ENCODE results near the gene A2ML1.

The A2ML1 gene

DNA sequence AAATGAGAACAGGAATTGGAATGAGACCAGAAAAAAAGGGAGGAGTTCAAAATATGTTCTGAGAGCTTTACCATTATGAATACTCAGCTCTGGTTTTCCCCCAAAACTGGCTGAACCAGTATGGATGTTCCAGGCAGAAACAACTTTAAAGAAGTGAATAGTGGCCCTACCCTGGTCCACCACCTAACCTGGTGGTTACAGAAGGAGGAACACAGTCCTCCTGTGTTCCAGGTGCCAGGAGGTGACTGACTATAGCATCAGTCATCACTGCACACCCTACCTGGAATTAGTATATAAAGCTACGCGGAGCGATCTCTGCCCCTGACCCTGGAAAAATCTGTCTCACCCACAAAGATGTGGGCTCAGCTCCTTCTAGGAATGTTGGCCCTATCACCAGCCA is at the start of gene A2ML1:
TSS of gene A2ML1 (plus strand) at position 324 of the 400 bp plus-strand sequence. CDS start at position 355, 31 bp downstream.
- TF ChIP-seq, protein P1, sequence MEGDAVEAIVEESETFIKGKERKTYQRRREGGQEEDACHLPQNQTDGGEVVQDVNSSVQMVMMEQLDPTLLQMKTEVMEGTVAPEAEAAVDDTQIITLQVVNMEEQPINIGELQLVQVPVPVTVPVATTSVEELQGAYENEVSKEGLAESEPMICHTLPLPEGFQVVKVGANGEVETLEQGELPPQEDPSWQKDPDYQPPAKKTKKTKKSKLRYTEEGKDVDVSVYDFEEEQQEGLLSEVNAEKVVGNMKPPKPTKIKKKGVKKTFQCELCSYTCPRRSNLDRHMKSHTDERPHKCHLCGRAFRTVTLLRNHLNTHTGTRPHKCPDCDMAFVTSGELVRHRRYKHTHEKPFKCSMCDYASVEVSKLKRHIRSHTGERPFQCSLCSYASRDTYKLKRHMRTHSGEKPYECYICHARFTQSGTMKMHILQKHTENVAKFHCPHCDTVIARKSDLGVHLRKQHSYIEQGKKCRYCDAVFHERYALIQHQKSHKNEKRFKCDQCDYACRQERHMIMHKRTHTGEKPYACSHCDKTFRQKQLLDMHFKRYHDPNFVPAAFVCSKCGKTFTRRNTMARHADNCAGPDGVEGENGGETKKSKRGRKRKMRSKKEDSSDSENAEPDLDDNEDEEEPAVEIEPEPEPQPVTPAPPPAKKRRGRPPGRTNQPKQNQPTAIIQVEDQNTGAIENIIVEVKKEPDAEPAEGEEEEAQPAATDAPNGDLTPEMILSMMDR (conservative IDR thresholded peaks at IDR 0.05; ENCODE audit: low read depth, low read length) = no peak
- no peak within 1 kb of the TSS for H3K4me3 ChIP-seq (ENCODE audit: low read length)
- no peak for DNase-seq (ENCODE audit: low read depth)

DNA sequence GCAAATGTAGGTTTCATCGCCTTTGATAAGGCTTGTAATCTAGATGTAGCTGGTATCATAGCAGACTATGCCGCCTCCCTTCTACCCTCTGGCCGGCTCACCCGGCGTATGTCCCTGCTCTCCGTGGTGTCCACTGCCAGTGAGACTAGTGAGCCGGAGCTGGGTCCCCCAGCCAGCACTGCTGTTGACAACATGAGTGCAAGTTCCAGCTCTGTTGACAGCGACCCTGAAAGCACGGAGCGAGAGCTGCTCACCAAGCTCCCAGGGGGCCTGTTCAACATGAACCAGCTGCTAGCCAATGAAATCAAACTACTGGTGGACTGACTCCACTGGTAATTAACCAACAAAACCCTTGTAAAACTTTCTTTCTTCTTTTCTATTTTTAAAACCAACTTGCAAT is 49.0 kb upstream of the A2ML1 start:
- DNase-seq (ENCODE audit: low read depth) = no peak
- TF ChIP-seq, protein P1 (conservative IDR thresholded peaks at IDR 0.05; ENCODE audit: low read depth, low read length) = no peak
- no peak overlapping the region for H3K4me3 ChIP-seq (ENCODE audit: low read length)

DNA sequence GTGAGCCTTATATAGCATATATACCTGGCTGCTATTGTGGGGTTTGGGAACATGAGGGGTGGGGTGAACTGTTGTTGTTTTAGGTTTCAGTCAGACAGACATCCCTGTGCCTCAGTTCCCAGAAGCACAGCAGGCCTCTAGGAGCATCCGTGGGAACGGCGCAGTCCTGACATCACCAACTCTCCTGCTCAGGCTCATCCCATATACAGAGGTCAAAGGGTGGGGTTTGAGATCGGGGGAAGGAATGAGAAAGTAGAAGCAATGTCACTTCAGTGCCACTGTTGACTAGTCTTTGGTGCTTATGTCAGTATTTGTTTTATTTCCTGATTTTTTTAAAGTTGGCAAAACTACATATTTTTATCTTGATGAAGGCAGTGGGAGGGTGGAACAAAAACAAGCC is 43.1 kb upstream of the A2ML1 start:
- H3K4me3 ChIP-seq (ENCODE audit: low read length) = no peak overlapping the region
- DNase-seq (ENCODE audit: low read depth) = no peak
- TF ChIP-seq, protein P1 (conservative IDR thresholded peaks at IDR 0.05; ENCODE audit: low read depth, low read length) = no peak

DNA sequence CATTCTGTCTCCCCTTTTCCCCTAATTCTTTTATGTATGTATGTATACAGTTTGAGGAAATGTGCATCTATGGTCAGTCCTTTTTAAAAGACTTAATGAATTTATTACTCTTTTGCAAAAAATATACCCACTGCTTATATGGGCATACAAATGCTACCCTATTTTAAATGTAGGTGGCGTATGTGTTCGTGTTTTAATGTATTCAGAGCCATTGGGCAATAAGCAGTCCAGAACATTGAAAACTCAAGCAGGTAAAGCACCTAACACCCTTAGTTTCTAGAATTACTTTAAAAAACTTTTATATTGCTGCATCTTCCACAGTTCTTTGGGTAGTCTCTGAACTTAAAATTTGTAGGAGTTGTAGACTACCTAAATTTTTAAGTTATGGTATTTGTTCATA is 42.6 kb upstream of the A2ML1 start:
- no peak overlapping the region for H3K4me3 ChIP-seq (ENCODE audit: low read length)
- TF ChIP-seq, protein P1 (conservative IDR thresholded peaks at IDR 0.05; ENCODE audit: low read depth, low read length) = no peak
- no peak for DNase-seq (ENCODE audit: low read depth)

DNA sequence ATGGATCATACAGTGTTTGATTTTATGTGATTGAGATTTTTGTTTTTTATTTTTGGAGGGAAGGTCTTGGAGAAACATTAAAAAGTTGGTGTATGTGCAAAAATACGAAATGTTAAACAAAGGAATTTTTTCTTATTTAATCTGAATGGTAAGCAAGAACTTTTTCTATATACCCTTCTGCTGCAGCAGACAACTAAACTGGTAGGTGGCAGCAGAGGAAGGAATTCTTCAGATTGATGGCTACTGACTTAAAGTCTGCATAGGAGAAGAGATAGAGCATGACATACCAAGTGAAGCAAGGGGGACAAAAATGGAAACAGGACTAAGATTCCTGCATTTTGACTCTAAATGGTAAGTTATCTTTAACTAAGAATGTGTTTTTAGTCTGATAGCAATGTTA is 42.0 kb upstream of the A2ML1 start:
- TF ChIP-seq, protein P1 (conservative IDR thresholded peaks at IDR 0.05; ENCODE audit: low read depth, low read length) = peak; percentile 58
- peak; percentile 11 for DNase-seq (ENCODE audit: low read depth)
- H3K4me3 ChIP-seq (ENCODE audit: low read length) = no peak overlapping the region

DNA sequence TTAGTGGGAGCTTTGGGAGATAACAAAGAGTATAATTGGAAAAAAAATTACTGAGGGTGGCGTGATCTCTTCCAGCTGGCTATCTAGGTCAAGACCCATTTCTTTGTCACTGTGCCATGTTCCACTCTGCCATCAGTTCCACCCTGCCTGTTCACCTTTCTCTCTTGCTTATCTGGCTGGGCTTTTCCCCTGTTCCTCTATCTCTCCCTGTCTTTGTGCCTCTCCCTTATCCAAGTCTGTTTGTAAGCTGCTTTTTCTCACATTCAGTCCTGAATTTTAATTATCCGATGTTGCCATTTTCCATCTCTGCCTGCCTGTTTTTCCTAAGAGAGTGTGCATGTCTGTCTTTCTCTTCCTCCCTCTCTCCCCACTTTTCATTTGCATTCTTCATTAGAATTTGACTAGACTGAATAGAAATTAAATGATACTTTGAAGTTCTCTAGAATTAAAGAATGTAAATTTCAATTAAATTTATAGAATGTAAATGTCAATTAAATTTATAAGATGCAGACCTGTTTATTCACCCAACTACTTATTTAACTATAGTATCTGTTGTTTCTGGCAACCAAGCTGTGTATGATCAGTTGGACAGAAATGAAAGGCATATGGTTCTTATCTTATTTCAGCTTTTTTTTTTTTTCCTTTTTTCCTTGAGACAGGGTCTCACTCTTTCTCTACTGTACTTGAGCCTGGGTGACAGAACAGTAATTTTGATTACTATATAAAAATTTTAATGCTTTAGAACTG is 40.9 kb upstream of the A2ML1 start:
- DNase-seq (ENCODE audit: low read depth) = no peak
- TF ChIP-seq, protein P1 (conservative IDR thresholded peaks at IDR 0.05; ENCODE audit: low read depth, low read length) = no peak

DNA sequence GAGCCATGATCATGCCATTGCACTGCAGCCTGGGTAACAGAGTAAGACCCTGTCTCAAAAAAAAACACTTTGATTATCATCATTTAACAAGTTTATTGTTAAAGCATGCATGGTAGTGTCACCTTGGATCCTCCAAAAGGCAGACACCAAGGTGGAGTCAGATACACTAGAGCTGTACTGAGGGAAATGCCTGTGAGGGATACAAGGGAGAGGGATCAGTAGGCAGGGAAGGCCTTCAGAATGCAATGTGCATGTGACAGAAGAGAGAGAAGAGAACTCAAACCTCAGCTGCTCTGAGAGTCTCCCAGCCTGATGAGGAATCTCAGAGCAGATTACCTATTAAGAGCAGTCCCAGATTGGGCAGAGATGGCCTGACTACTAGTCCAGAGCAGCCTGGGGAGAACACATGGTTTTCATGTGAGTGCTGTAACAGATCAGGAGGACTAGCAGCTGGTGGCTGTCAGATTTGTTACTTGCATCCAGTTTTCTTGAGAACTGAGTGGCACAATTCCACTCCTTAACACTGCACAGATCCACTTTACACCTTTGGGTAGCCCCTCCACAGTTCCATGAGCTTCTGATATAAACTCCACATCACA is 38.0 kb upstream of the A2ML1 start:
- no peak overlapping the region for H3K4me3 ChIP-seq (ENCODE audit: low read length)
- TF ChIP-seq, protein P1 (conservative IDR thresholded peaks at IDR 0.05; ENCODE audit: low read depth, low read length) = no peak
- DNase-seq (ENCODE audit: low read depth) = no peak

More for the DNA sequence above, 40.9 kb upstream of the A2ML1 start:
- no peak overlapping the region for H3K4me3 ChIP-seq (ENCODE audit: low read length)

Measured in retinal pigment epithelial cell (primary cell).